HepG2 (cell line): Measurements from ENCODE around the gene POU6F2. TPM values are rescaled to one million over a fixed set of nuclear protein-coding genes. Genes with fewer than 3 reads are reported as not detected.

Source experiments
- ATAC-seq: fragments of 200-7000 bp; cut with Tn5 transposase; 3 replicates; pipeline ENCODE4 v1.9.1; 2020; ENCODE audit warnings: mild to moderate bottlenecking, moderate library complexity
- BruUV-seq: library from RNA; stranded (reverse); fragments of 400-500 nt; replicated peaks from 2 replicates; lab custom pipeline; 2021; lab: Mats Ljungman, UMichigan
- CTCF ChIA-PET: fragments of 300-600 bp; formaldehyde crosslinking; extraction: SDS; loops from one replicate; lab custom pipeline; 2021; ENCODE audit warnings: low total read pairs, inconsistent platforms, low intra/inter-chr PET ratio; lab: Yijun Ruan, JAX
- POLR2A ChIA-PET: fragments of 350-600 bp; sonication (Branson Sonifier 250); formaldehyde crosslinking; loops from one replicate; lab custom pipeline; 2020; ENCODE audit warnings: antibody characterized with exemption, inconsistent platforms; lab: Yijun Ruan, JAX
- DNase-seq: peaks from one replicate; pipeline ENCODE4 v3.0.0-alpha.2; 2015; ENCODE audit warnings: low spot score
- FAIRE-seq: peaks from 3 replicates; lab custom pipeline; 2011; peaks lifted over from hg19 to GRCh38; lab: Jason Lieb, UNC
- H2AFZ ChIP-seq: one replicate; pipeline ENCODE4 v1.6.1; 2011; ENCODE audit warnings: low read length, inconsistent platforms
- H3K27ac ChIP-seq: fragments of 300-600 bp; 3 replicates; pipeline ENCODE4 v1.8.0; 2011; ENCODE audit warnings: mixed run types, mild to moderate bottlenecking, mixed read lengths, low read length, inconsistent platforms; ENCODE audit not compliant: insufficient read depth; ENCODE audit errors: extremely low read length
- H3K27me3 ChIP-seq, 2 experiments: fragments of 200-600 bp in 1 of 2; 2 replicates in 1 of 2; 3 replicates in 1 of 2; pipeline versions ENCODE4 v1.6.0 to v1.8.0; 2011; ENCODE audit warnings: low read length in 2 of 2, mild to moderate bottlenecking in 2 of 2, moderate library complexity in 2 of 2, inconsistent platforms in 1 of 2; ENCODE audit not compliant: insufficient read depth in 2 of 2, control insufficient read depth in 1 of 2
- H3K36me3 ChIP-seq, 2 experiments: fragments of 200-600 bp in 1 of 2; replicated peaks in 1 of 2; 2 replicates in 1 of 2; 3 replicates in 1 of 2; pipeline versions ENCODE4 v1.5.1 to v1.8.0; 2011; ENCODE audit warnings: low read length in 2 of 2, inconsistent platforms in 1 of 2; ENCODE audit not compliant: insufficient read depth in 2 of 2, control insufficient read depth in 1 of 2
- H3K4me1 ChIP-seq: 2 replicates; pipeline ENCODE4 v1.5.1; 2012; ENCODE audit warnings: low read length, inconsistent platforms; ENCODE audit not compliant: insufficient read depth
- H3K4me2 ChIP-seq: 2 replicates; pipeline ENCODE4 v1.6.0; 2011; ENCODE audit warnings: low read depth, low read length, inconsistent platforms
- H3K4me3 ChIP-seq, 3 experiments: fragments of 200-600 bp in 1 of 3; sonication (generic), shearing (Covaris generic) in 1 of 3; replicated peaks in 1 of 3; 2 replicates each; pipeline ENCODE4 v1.5.1; 2011 to 2016; ENCODE audit warnings: low read length in 3 of 3, inconsistent platforms in 2 of 3, low read depth in 2 of 3, mild to moderate bottlenecking in 2 of 3, control low read depth in 1 of 3, mixed read lengths in 1 of 3; ENCODE audit not compliant: insufficient read depth in 1 of 3
- H3K79me2 ChIP-seq: one replicate; pipeline ENCODE4 v1.6.1; 2011; ENCODE audit warnings: low read length, inconsistent platforms; ENCODE audit not compliant: insufficient read depth
- H3K9ac ChIP-seq: 2 replicates; pipeline ENCODE4 v1.6.0; 2011; ENCODE audit warnings: mild to moderate bottlenecking, low read depth, low read length, inconsistent platforms; ENCODE audit not compliant: insufficient read depth
- H3K9me3 ChIP-seq: 2 replicates; pipeline ENCODE4 v1.5.1; 2012; ENCODE audit warnings: mild to moderate bottlenecking, low read length
- H4K20me1 ChIP-seq: 2 replicates; pipeline ENCODE4 v1.6.0; 2011; ENCODE audit warnings: inconsistent platforms, mild to moderate bottlenecking, low read length, moderate library complexity; ENCODE audit not compliant: insufficient read depth
- FIP1L1 ChIP-seq: fragments of 200-400 bp; formaldehyde crosslinking; IDR thresholded peaks from 2 replicates; pipeline ENCODE4 v1.6.1; 2018; ENCODE audit warnings: low read depth, mild to moderate bottlenecking, low read length, moderate library complexity, borderline replicate concordance; ENCODE audit not compliant: insufficient read depth
- GTF2F1 ChIP-seq: fragments of 150-350 bp; IDR thresholded peaks from 2 replicates; pipeline ENCODE4 v1.6.1; 2014; ENCODE audit warnings: low read length
- HDAC2 ChIP-seq: sonication (generic); formaldehyde crosslinking; IDR thresholded peaks from 2 replicates; pipeline ENCODE4 v1.4.0; 2020; ENCODE audit warnings: missing genetic modification reagents
- KLF13 ChIP-seq: sonication (generic); formaldehyde crosslinking; IDR thresholded peaks from 2 replicates; pipeline ENCODE4 v1.4.0; 2020; ENCODE audit warnings: mild to moderate bottlenecking, missing genetic modification reagents
- RNF219 ChIP-seq: sonication (generic); formaldehyde crosslinking; IDR thresholded peaks from 2 replicates; pipeline ENCODE4 v1.5.0; 2020; ENCODE audit warnings: mild to moderate bottlenecking, missing genetic modification reagents
- ZNF703 ChIP-seq: sonication (generic); formaldehyde crosslinking; IDR thresholded peaks from 2 replicates; pipeline ENCODE4 v1.5.1; 2020; ENCODE audit warnings: missing genetic modification reagents, mild to moderate bottlenecking, moderate library complexity, borderline replicate concordance
- WGBS: methylation state at CpG from one replicate; pipeline ENCODE4 v1.1.6; 2017; ENCODE audit warnings: low lambda C conversion rate; 5-methylcytosine and 5-hydroxymethylcytosine counted together
- in situ Hi-C: cut with HindIII; loops from 2 replicates; pipeline ENCODE4 v1.10.0; 2017; ENCODE audit warnings: low pct_unique_long_range_greater_than_20kb; ENCODE audit not compliant: extremely low pct_ligation_motif_present
- intact Hi-C: fragments of 100-400 bp; cut with micrococcal nuclease; formaldehyde crosslinking; loops from one replicate; pipeline ENCODE4 v1.10.0; 2022; ENCODE audit not compliant: unreplicated experiment
- polyA plus RNA-seq, 8 experiments: library from polyadenylated mRNA; depleted of rRNA in 3 of 8; stranded (reverse) in 7 of 8; unstranded in 1 of 8; fragments of >200 nt; fragmentation: Illumina TruSeq in 4 of 8; extraction: Trizol in 4 of 8; gene quantifications; 2 replicates each; pipeline versions ENCODE4 v1.2.1 to v1.2.3, GENCODE V29; 2011 to 2016; ENCODE audit warnings: low read depth in 4 of 8, missing spikeins in 1 of 8, mixed read lengths in 1 of 8; ENCODE audit not compliant: insufficient read depth in 1 of 8
- total RNA-seq, 5 experiments: library from RNA; depleted of rRNA; stranded (reverse); fragments of >200 nt; fragmentation: Illumina TruSeq; extraction: Trizol; gene quantifications; 2 replicates each; pipeline ENCODE4 v1.2.3, GENCODE V29; 2016; ENCODE audit warnings: low read depth in 1 of 5
- TF ChIP-seq, protein P1 (sequence below): sonication (generic); formaldehyde crosslinking; conservative IDR thresholded peaks from 2 replicates; pipeline ENCODE4 v1.5.0; 2020; ENCODE audit warnings: missing genetic modification reagents
- TF ChIP-seq, protein P2 (sequence below): sonication (generic); formaldehyde crosslinking; IDR thresholded peaks from 2 replicates; pipeline ENCODE4 v1.4.0; 2020; ENCODE audit warnings: missing genetic modification reagents, borderline replicate concordance

The POU6F2 gene
- total and polyA plus RNA-seq, 2 of the 13 experiments (the other 11 are each of a cell fraction or from before 2014, with no cell fraction given) = not detected

DNA sequence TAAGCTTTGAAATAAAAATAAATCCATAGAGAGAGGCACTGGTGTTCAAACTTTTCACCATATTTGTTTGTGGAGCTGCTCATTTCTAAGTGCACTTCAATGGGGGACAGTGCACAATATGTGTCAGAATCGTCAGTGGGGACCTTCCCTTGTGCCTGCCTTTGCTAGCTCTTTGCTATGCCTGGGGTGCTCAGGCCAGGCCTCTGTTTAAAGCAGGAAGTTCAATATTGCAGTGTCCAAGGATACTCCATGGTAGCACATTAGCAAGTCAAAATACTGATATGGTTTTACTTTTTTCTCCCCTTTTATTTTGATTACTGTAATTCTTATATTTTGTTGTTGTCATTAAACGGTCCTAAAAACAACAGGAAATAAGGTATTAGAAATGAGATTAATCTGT is 113.4 kb downstream of the POU6F2 start:
- in situ Hi-C loops = no loop called here
- no peaks in the 10 kb centered on the region for H4K20me1 ChIP-seq

More for the DNA sequence above, 113.4 kb downstream of the POU6F2 start:
- H3K4me2 ChIP-seq = no peak overlapping the region
- ATAC-seq = no peak
- no peaks in the 10 kb centered on the region for H3K79me2 ChIP-seq
- intact Hi-C loops = no loop called here
- H3K4me1 ChIP-seq = no peaks in the 10 kb centered on the region
- no peak overlapping the region for H3K27ac ChIP-seq
- BruUV-seq = no TSS peak
- H3K9ac ChIP-seq = no peak overlapping the region
- H3K27me3 ChIP-seq = no peaks in the 10 kb centered on the region
- TF ChIP-seq FIP1L1 (no peak), HDAC2 (CRISPR knock-in tag) (no peak), RNF219 (no peak), KLF13 (CRISPR knock-in tag) (no peak), ZNF703 (CRISPR knock-in tag) (no peak), GTF2F1 (no peak)
- TF ChIP-seq, protein P1, sequence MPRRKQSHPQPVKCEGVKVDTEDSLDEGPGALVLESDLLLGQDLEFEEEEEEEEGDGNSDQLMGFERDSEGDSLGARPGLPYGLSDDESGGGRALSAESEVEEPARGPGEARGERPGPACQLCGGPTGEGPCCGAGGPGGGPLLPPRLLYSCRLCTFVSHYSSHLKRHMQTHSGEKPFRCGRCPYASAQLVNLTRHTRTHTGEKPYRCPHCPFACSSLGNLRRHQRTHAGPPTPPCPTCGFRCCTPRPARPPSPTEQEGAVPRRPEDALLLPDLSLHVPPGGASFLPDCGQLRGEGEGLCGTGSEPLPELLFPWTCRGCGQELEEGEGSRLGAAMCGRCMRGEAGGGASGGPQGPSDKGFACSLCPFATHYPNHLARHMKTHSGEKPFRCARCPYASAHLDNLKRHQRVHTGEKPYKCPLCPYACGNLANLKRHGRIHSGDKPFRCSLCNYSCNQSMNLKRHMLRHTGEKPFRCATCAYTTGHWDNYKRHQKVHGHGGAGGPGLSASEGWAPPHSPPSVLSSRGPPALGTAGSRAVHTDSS = no peak
- TF ChIP-seq, protein P2, sequence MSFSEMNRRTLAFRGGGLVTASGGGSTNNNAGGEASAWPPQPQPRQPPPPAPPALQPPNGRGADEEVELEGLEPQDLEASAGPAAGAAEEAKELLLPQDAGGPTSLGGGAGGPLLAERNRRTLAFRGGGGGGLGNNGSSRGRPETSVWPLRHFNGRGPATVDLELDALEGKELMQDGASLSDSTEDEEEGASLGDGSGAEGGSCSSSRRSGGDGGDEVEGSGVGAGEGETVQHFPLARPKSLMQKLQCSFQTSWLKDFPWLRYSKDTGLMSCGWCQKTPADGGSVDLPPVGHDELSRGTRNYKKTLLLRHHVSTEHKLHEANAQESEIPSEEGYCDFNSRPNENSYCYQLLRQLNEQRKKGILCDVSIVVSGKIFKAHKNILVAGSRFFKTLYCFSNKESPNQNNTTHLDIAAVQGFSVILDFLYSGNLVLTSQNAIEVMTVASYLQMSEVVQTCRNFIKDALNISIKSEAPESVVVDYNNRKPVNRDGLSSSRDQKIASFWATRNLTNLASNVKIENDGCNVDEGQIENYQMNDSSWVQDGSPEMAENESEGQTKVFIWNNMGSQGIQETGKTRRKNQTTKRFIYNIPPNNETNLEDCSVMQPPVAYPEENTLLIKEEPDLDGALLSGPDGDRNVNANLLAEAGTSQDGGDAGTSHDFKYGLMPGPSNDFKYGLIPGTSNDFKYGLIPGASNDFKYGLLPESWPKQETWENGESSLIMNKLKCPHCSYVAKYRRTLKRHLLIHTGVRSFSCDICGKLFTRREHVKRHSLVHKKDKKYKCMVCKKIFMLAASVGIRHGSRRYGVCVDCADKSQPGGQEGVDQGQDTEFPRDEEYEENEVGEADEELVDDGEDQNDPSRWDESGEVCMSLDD = no peak
- H3K9me3 ChIP-seq = no peaks in the 10 kb centered on the region
- CTCF ChIA-PET = no interaction called here
- no peak overlapping the region for H3K4me3 ChIP-seq
- H3K36me3 ChIP-seq = no peaks in the 10 kb centered on the region
- no peak for DNase-seq
- FAIRE-seq = no peak
- POLR2A ChIA-PET = no interaction called here
- no peak overlapping the region for H2AFZ ChIP-seq
- 0% methylated on average over 2 of the region's 2 CpGs for WGBS
